Fibroblast of the aortic adventitia (primary cell): ENCODE data around the gene CRACR2B. TPM values are rescaled to one million over a fixed set of nuclear protein-coding genes. Genes with fewer than 3 reads are reported as not detected.

Experiments used
- DNase-seq: peaks from one replicate; pipeline ENCODE4 v3.0.0-alpha.2; 2010; ENCODE audit warnings: low read depth
- H3K4me3 ChIP-seq: 2 replicates; pipeline ENCODE4 v1.5.1; 2011; ENCODE audit warnings: low read depth, mild to moderate bottlenecking, control low read depth, low read length, moderate library complexity
- total RNA-seq: library from RNA; depleted of rRNA; stranded (reverse); fragments of >200 nt; gene quantifications from 2 replicates; pipeline ENCODE4 v1.2.3, GENCODE V29; 2012; ENCODE audit warnings: low replicate concordance
- TF ChIP-seq, protein P1 (sequence below): IDR thresholded peaks from 2 replicates; pipeline ENCODE4 v1.5.1; 2011; ENCODE audit warnings: mild to moderate bottlenecking, low read length, control low read depth, inconsistent platforms; ENCODE audit not compliant: insufficient read depth

The CRACR2B gene
- total RNA-seq, 1 donor = 1.3 TPM

DNA sequence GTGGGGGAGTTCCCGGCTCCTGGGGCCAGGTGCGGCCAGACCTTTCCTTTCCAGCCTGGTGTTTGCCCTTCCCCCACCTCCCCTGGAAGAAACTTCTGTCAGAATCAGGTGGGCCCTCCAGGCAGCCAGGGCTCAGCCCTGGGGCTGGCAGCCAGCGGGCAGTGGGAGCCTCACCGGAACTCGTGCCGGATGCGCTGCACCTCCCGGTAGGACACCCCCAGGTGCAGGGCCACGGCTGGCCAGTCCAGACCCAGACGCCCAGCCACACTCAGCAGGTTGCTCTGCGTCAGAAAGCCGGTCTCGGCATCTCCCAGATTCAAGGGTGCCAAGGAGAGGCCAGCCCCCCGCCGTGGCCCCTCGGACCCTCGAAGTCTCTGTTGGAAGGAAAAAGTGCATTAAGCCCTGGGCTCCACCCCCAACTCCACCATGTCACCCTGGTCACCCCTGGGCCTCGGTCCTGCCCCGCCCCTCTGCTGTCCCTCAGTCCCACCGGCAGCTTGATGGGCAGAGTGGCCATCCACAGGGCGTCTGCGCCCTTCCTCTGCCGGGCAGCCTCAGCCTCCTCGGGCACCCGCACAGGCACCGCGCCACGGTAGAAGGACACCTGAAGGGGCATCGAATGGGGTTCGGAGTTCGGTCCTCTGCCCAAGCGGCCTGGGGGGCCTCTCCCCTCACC lies 27.9 kb upstream of the CRACR2B start:
- H3K4me3 ChIP-seq = no peak overlapping the region
- no peak for DNase-seq
- TF ChIP-seq, protein P1, sequence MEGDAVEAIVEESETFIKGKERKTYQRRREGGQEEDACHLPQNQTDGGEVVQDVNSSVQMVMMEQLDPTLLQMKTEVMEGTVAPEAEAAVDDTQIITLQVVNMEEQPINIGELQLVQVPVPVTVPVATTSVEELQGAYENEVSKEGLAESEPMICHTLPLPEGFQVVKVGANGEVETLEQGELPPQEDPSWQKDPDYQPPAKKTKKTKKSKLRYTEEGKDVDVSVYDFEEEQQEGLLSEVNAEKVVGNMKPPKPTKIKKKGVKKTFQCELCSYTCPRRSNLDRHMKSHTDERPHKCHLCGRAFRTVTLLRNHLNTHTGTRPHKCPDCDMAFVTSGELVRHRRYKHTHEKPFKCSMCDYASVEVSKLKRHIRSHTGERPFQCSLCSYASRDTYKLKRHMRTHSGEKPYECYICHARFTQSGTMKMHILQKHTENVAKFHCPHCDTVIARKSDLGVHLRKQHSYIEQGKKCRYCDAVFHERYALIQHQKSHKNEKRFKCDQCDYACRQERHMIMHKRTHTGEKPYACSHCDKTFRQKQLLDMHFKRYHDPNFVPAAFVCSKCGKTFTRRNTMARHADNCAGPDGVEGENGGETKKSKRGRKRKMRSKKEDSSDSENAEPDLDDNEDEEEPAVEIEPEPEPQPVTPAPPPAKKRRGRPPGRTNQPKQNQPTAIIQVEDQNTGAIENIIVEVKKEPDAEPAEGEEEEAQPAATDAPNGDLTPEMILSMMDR = no peak

DNA sequence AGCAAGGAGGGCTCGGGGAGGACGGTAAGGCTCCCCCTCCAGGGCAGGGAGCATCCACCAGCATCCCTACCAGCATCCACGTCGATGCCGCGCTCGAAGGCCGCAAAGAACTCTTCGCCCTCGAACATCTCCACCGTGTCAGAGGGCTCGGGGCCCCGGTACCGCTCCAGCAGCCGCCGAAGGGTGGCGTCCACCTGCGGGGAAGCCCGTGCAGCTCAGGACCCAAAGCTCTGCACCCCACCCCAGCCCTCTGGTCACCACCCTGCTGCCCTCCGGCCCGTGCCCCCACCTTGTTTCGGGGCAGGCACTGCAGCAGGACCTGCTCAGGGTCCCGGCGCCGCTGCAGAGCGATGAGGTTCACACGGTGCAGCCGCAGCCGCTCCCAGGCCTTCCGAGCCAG lies 27.2 kb upstream of the CRACR2B start:
- no peak for DNase-seq
- no peak overlapping the region for H3K4me3 ChIP-seq
- TF ChIP-seq, protein P1 = no peak

DNA sequence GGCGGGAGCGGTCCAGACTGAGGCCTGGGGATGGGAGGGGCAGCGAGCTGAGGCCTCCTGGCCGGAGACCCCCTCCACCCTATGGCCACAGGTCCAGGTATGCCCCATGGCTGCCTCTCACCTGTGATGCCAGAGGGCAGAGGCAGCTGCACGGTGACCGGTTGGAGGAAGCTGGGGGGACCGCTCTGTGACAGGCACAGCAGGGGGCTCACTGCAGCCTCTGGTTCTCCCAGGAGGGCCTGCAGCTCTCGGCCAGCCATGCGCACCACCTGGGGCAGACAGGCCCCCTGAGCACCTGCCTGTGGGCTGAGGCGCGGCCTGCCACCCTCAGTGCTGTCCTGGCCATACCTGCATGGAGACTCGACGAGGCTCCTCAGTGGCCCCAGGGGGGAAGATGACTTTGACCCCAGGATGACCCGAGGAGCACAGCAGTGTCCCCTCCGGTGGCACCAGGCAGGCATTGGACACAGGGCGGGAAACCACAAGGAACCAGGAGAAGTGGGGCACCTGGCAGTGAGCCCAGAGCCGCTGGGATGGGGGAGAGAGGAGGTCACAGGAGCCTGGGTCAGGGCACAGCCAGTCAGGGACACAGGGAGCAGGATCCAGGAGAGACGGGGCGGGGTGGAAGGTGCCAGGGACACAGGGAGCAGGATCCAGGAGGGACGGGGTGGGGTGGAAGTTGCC lies 26.5 kb upstream of the CRACR2B start:
- TF ChIP-seq, protein P1 = no peak
- DNase-seq = no peak
- no peak overlapping the region for H3K4me3 ChIP-seq

DNA sequence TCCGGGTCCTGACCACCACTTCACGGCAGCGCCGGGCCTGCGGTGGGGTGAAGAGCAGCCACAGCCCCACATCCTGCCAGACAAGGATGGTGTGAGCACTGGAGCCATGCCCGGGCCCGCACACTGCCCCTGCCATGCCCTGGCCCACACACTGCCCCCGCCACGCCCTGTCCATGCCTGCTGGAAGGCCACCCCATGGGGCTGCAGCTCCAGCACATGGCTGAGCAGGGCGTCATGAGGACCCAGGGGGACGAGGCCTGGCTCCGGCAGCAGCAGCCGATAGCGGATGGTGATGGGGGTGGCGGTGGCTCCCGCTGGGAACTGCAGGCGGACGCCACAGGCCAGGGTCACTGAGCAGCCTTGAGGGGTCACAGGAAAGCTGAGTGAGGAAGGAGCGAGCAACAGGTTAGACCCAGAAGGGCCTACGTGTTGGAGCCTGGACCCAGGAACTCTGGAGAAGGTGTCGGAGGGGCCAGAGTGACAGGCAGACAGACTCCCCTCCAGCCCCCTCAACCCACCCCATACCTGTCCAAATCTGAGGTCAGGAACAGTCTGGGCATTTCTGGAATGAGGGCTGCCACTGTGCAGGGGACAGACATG lies 25.6 kb upstream of the CRACR2B start:
- TF ChIP-seq, protein P1 = no peak
- no peak overlapping the region for H3K4me3 ChIP-seq
- no peak for DNase-seq

DNA sequence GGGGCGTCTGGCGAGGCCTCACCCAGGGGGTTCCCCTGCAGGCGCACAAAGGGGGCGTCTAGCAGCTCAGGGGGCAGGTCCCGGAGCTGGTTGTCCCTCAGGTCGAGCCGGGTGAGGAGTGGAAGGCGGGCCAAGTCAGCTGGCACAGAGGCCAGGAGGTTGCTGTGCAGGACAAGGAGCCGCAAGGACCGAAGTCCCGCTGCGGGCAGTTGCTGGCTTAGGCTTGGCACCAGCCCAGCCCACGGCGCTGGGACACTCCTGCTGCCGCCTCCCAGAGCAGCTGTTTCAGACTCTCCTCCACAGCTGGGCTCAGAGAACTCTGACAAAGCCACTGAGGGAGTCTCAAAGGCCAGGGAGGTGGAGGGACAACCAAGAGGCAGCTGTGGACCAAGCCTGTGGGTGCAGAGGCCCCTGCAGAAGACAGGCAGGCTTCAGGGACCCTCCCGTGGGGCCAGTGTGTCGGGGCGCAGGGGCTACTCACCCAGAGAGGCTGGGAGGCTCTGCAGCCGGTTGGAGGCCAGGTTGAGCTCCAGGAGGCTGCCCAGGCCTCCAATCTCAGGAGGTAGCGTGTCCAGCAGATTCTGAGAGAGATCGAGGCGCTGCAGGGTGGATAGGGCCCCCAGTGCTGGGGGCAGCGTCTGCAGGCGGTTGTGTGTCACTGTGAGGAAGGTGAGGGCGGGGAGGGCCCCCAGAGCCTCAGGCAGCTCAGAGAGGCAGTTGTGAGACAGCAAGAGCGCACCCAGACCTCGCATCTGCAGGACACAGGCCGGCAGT lies 24.8 kb upstream of the CRACR2B start:
- DNase-seq = no peak
- TF ChIP-seq, protein P1 = no peak
- H3K4me3 ChIP-seq = peak overlapping the region; percentile 68

DNA sequence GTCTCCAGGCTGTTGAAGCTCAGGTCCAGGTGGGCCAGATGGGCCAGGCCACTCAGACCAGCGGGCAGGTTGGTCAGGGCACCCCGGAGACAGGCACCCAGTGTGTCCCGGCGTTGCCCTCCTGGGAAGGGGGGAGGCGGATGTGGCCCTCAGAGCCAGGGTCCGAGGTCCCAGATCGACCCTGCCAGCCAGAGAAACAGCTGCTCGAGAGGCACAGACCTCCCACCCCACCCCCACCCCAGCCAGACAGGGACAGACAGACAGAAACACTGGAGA lies 24.3 kb upstream of the CRACR2B start:
- peak overlapping the region; percentile 68 for H3K4me3 ChIP-seq
- TF ChIP-seq, protein P1 = no peak
- no peak for DNase-seq
